ENCODE results near the gene GJB5. TPM values are rescaled to one million over a fixed set of nuclear protein-coding genes. Genes with fewer than 3 reads are reported as not detected.

Gene GJB5
- total and polyA plus RNA-seq, 4 donors: 0.17 to 1.6 (median 0.56) TPM

DNA sequence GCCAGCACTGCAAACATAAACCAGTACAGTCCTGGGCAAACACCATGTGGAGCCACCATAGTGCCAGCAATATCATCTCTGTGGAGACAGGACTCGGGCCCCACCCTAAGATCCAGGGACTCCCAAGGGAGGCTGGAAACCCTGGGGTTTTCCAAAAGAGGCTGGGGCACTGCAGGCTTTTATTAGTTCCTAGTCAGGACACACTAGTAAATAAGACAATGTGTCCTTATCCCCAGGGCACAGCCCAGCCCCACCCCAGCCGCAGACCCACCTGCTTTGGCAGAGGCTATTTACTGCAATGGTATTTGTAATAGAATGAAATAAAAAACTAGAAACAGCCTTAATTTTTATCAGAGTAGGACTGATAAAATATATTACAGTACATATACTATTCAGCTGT is 25.7 kb downstream of the GJB5 start:
- 92 to 93% methylated on average over 2 of the region's 2 CpGs for WGBS, 2 donors
- ATAC-seq (ENCODE audit: insufficient read depth, low FRiP score) (no peak), DNase-seq (no peak)
- Histone ChIP-seq H3K27me3 (ENCODE audit: control insufficient read depth in 3 of 3, insufficient read depth in 3 of 3, low read length in 2 of 3) (peaks cover 0 to 39% (median 33%) of the 10 kb centered on the region in 3 donors), H3K36me3 (ENCODE audit: control insufficient read depth in 4 of 4, insufficient read depth in 4 of 4, low read length in 4 of 4) (no peaks in the 10 kb centered on the region), H3K4me1 (ENCODE audit: control insufficient read depth in 5 of 5, insufficient read depth in 5 of 5, low read length in 5 of 5) (peaks cover 0 to 8% (median 0%) of the 10 kb centered on the region in 5 donors), H3K27ac (ENCODE audit: low read depth in 1 of 2, low read length in 1 of 2) (no peak overlapping the region), H3K4me3 (no peak overlapping the region), H3K9me3 (ENCODE audit: control insufficient read depth in 4 of 4, insufficient read depth in 3 of 4, low read length in 3 of 4) (no peaks in the 10 kb centered on the region), H3K9ac (ENCODE audit: insufficient read depth in 1 of 2, low read length in 2 of 2) (no peak overlapping the region)
- TF ChIP-seq, protein P1, sequence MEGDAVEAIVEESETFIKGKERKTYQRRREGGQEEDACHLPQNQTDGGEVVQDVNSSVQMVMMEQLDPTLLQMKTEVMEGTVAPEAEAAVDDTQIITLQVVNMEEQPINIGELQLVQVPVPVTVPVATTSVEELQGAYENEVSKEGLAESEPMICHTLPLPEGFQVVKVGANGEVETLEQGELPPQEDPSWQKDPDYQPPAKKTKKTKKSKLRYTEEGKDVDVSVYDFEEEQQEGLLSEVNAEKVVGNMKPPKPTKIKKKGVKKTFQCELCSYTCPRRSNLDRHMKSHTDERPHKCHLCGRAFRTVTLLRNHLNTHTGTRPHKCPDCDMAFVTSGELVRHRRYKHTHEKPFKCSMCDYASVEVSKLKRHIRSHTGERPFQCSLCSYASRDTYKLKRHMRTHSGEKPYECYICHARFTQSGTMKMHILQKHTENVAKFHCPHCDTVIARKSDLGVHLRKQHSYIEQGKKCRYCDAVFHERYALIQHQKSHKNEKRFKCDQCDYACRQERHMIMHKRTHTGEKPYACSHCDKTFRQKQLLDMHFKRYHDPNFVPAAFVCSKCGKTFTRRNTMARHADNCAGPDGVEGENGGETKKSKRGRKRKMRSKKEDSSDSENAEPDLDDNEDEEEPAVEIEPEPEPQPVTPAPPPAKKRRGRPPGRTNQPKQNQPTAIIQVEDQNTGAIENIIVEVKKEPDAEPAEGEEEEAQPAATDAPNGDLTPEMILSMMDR (IDR thresholded peaks at IDR 0.05; ENCODE audit: control extremely low read depth, extremely low read depth): no peak

DNA sequence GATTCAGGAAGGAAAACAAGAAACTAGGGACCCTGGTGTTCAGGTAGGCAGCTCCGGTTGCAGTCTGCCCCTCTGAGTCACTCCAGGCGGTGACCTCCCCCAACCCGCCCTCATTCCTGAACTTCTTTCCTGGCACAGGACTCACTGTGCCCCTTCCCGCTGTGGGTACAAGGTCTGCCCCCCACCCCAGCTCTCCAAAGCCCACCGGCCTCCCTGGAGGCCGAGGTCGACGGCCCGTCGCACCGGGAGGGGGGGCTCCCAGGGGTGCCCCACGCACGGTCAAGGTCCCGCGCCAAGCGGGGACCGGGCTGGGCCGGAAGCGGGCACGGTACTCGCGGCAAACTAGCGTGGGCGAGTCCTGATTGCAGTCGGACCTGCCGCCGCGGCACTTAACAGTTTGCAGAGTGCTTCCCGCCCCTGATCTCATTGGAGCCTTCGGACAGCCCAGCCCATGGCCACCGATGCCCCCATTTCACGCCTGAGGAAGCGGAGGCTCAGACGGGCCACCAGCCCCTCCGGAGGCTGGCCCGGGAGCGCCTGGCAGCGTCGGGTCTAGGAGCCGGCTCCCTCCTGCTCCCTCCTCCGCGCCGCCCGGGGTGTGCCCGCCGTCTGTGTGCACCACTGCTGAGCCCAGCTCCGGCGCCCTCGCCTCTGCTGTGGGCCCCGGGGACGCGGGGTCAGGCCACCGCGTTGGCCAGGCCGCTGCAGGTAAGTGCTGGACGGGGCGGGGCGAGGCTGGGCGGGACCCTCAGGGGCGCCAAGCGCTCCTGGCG is 26.4 kb downstream of the GJB5 start, which contains the start of gene GJB3:
Gene GJB3, plus strand, starts transcription at position 144 of the 773 bp plus-strand sequence. CDS start 3,549 bp downstream, outside the sequence.
- H3K4me3 ChIP-seq: no peak within 1 kb of the TSS
- no peak within 1 kb of the TSS for H3K9ac ChIP-seq (ENCODE audit: insufficient read depth in 1 of 2, low read length in 2 of 2)
- DNase-seq (peak in 1 of 3 donors; percentile 6), ATAC-seq (ENCODE audit: insufficient read depth, low FRiP score) (peak; percentile 37)
- whole genome bisulfite sequencing, 2 donors: 3 to 6% methylated on average over 48 to 62 of the region's 62 CpGs
- H3K27me3 ChIP-seq (ENCODE audit: control insufficient read depth in 3 of 3, insufficient read depth in 3 of 3, low read length in 2 of 3): peaks cover 0 to 39% (median 33%) of the 10 kb centered on the region in 3 donors
- TF ChIP-seq, protein P1 (IDR thresholded peaks at IDR 0.05; ENCODE audit: control extremely low read depth, extremely low read depth): no peak
- H3K9me3 ChIP-seq (ENCODE audit: control insufficient read depth in 4 of 4, insufficient read depth in 3 of 4, low read length in 3 of 4): no peaks in the 10 kb centered on the region
- peaks cover 0 to 8% (median 0%) of the 10 kb centered on the region in 5 donors for H3K4me1 ChIP-seq (ENCODE audit: control insufficient read depth in 5 of 5, insufficient read depth in 5 of 5, low read length in 5 of 5)
- no peaks in the 10 kb centered on the region for H3K36me3 ChIP-seq (ENCODE audit: control insufficient read depth in 4 of 4, insufficient read depth in 4 of 4, low read length in 4 of 4)
- H3K27ac ChIP-seq (ENCODE audit: low read depth in 1 of 2, low read length in 1 of 2): no peak within 1 kb of the TSS

DNA sequence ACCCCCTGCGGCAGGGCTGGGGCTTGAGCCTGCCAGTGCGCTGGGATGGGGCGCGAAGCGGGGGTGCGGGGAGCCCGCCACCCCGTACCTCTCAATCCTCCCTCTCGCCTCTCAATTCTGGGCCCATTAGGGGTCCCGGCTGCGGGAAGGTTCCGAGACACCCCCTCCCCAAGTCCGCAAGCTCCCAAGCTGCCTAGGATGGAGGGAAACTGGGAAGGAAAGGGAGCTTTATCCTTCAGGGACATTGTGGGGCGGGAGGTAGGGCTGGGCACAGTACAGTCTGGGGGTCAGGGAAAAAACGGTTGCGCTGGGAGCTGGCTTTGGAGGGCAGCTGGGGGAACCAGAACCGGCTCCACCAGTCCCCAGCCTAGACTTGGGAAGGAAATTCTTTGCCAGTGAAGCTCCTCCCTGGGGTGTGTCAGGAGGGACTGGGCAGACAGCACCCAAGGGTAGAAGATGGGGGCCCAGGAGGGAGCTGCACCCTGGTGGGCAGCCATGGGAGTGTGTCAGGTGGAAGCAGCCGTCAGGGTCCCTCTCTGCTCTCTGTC is 27.1 kb downstream of the GJB5 start:
- ATAC-seq (ENCODE audit: insufficient read depth, low FRiP score): no peak
- Histone ChIP-seq H3K9me3 (ENCODE audit: control insufficient read depth in 4 of 4, insufficient read depth in 3 of 4, low read length in 3 of 4) (no peaks in the 10 kb centered on the region), H3K4me3 (no peak overlapping the region), H3K36me3 (ENCODE audit: control insufficient read depth in 4 of 4, insufficient read depth in 4 of 4, low read length in 4 of 4) (no peaks in the 10 kb centered on the region), H3K4me1 (ENCODE audit: control insufficient read depth in 5 of 5, insufficient read depth in 5 of 5, low read length in 5 of 5) (peaks cover 0 to 8% (median 0%) of the 10 kb centered on the region in 5 donors), H3K9ac (ENCODE audit: insufficient read depth in 1 of 2, low read length in 2 of 2) (no peak overlapping the region), H3K27me3 (ENCODE audit: control insufficient read depth in 3 of 3, insufficient read depth in 3 of 3, low read length in 2 of 3) (peaks cover 0 to 39% (median 33%) of the 10 kb centered on the region in 3 donors), H3K27ac (ENCODE audit: low read depth in 1 of 2, low read length in 1 of 2) (no peak overlapping the region)
- WGBS, 2 donors: 8 to 15% methylated on average over 18 of the region's 18 CpGs
- peak; percentile 9 to 26 (median 23) for DNase-seq
- TF ChIP-seq, protein P1 (IDR thresholded peaks at IDR 0.05; ENCODE audit: control extremely low read depth, extremely low read depth): no peak
